ENCODE measurements around the gene G3BP1.

DNA sequence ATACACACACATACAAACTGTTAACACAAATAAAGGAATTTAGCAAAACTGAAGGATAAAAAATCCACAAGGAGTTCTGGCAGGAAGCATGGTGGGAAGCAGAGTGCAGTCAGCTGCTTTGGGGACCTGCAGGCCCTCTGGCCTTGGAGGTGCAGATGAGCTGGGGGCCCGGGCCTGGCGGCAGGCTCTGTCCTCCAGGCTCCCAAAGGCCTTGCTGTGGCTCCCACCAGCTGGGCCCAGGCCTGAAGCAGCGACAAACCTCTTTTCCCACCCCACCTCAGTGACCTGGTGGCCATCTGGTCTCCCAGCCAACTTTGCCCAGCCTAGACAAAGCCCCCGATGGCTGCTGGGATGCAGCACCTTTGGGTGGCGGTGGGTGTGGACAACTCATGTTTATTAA lies 85.1 kb downstream of the G3BP1 start:
- TF ChIP-seq, protein P1, sequence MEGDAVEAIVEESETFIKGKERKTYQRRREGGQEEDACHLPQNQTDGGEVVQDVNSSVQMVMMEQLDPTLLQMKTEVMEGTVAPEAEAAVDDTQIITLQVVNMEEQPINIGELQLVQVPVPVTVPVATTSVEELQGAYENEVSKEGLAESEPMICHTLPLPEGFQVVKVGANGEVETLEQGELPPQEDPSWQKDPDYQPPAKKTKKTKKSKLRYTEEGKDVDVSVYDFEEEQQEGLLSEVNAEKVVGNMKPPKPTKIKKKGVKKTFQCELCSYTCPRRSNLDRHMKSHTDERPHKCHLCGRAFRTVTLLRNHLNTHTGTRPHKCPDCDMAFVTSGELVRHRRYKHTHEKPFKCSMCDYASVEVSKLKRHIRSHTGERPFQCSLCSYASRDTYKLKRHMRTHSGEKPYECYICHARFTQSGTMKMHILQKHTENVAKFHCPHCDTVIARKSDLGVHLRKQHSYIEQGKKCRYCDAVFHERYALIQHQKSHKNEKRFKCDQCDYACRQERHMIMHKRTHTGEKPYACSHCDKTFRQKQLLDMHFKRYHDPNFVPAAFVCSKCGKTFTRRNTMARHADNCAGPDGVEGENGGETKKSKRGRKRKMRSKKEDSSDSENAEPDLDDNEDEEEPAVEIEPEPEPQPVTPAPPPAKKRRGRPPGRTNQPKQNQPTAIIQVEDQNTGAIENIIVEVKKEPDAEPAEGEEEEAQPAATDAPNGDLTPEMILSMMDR (IDR thresholded peaks at IDR 0.05): no peak
- TF ChIP-seq POLR2A (IDR thresholded peaks at IDR 0.05; ENCODE audit: low read depth): no peak
